HG02623 (cell line): Measurements from ENCODE around the gene HSPA8.
"Not testable (repeated sequence)": the region's sequence is repeated elsewhere in the genome, so short reads cannot be mapped to it uniquely, and the experiment has no call there.

ENCODE experiments used
- ATAC-seq: cut with Tn5 transposase; IDR thresholded peaks from one replicate; pipeline ENCODE4 v1.9.1; 2021; ENCODE audit warnings: moderate library complexity; ENCODE audit not compliant: unreplicated experiment

The HSPA8 gene

DNA sequence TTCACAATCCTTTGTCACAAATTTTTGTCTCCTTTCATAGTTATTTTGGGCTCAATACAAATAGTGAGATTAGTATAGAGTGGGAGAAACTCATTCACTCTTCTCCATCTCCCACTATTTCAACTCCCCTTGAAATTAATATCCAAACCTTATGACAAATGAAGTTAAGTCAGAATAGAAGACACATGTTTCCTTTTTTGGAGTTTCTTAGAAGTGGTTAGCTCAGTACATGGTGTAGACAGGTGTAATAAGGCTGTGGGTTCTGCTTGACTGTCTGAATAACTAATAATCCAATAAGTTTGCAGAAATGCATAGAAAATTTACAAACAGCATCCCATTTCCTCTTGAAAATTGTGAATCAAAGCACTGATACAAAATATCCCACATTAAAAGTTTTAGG is 10.8 kb upstream of the HSPA8 start:
- ATAC-seq = no peak

- no peak for ATAC-seq
These were observed 10.4 kb upstream of the HSPA8 start for GRCh38 chr11:123072332-123072761.

- peak; percentile 55 for ATAC-seq
These were observed 8.2 kb upstream of the HSPA8 start for GRCh38 chr11:123069908-123070821.

GRCh38 chr11:123065621-123066020 is 3.7 kb upstream of the HSPA8 start:
- no peak for ATAC-seq

- ATAC-seq = no peak
These were observed 2.1 kb upstream of the HSPA8 start for GRCh38 chr11:123063826-123064657.

DNA sequence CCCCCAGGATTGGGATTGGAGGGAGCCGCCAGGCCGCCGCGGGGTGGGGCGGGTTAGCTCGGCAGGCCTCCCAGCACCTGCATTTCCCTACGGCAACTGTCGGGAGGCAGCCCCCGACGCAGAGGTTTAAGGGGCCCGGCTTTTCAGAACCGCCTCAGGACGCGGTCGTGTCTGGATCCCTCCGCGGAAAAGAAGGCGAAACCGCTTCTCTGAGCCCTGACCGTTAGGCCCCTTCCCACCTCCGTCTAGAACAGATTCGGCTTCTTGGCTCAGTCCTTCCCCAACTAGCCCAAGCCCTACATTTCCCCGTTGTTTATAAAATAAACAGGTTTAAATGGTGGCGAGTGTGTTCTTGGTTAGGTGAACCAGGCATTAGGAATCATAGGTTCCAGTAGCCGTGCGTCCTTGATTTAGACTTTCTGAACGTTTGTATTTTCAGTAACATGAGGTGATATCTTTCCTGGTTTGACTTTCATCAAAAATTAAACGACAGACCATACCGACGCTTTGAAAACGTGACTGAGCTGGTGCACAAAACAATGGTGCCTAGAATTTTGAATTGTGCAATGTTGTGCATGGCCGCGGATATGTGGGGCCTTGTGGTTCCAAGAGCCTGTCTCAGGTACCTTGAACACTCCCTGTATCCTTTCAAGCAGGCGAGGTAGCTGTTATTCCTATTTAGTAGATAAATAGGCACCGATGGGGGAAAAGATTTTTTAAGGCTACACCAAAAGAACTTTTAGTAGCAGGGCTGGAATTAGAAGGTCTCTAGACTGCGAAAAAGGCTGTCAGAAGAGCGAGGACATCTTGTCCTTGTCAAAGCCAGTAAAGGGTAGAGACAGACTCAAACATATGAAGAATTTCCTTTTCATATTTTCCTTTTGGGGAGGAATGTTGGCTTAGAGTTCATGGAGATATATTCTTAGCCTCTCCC is 1.2 kb upstream of the HSPA8 start:
- ATAC-seq = no peak

DNA sequence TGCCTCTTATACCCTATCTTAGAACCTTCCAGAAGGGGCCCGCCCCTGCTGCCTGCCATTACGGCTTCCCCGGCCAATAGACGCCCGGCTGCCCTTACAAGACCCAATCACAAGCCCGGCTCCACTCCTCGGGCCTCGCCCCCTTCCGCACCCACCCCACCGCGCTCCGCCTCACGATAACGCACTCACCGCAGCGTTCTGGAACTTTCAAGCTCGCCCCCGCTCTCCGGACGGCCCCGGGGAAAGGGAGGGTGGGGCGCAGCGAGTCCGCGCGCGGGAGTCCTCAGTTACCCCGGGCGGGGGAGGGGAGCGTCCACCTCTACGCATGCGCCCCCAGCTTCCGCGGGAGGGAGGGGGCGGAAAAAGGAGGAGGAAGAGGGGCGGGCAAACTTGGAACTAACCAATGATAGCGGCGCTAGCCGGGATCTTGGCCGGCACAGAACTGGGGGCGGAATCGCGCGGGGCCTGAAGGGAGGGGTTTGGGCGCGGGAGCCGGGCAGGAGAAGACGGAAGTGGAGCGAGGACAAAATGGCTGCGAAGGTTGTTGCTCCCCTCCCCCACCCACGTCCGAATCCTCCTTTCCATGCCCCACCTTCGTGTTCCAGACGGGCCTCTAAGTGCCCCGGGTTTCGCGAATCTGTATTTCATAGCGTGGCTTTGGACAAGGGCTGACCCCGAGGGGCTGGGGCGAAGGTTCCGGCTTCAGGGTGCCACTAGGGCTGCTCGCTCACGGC is 389 bp upstream of the HSPA8 start:
- ATAC-seq = peak; percentile 85

GRCh38 chr11:123060277-123061000 is 1.5 kb downstream of the HSPA8 start:
- no peak for ATAC-seq

DNA sequence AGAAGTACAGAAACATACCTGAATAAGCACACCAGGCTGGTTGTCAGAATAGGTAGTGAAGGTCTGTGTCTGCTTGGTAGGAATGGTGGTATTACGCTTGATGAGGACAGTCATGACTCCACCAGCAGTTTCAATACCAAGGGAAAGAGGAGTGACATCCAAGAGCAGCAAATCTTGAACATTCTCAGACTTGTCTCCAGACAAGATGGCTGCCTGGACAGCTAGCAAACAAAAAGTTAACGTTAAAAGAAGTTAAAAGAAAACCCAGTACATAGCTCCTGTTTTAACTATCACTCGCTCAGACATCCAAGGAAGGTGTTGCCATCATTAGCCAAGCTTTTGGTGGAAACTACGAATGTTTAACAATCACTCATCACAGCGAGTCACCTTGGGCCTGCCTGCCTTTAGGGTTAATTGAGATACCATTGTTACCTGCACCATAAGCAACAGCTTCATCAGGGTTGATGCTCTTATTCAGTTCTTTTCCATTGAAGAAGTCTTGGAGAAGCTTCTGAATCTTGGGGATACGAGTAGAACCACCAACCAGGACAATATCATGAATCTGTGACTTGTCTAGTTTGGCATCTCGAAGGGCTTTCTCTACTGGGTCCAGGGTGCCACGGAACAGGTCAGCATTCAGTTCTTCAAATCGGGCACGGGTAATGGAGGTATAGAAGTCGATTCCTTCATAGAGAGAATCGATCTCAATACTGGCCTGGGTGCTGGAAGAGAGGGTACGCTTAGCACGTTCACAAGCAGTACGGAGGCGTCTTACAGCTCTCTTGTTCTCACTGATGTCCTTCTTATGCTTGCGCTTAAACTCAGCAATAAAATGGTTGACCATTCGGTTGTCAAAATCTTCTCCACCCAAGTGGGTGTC is 2.7 kb downstream of the HSPA8 start:
- not testable (repeated sequence) for ATAC-seq

GRCh38 chr11:123057661-123058305 is 4.2 kb downstream of the HSPA8 start:
- no peak for ATAC-seq

GRCh38 chr11:123056835-123057491 is 5.0 kb downstream of the HSPA8 start:
- ATAC-seq = no peak

- no peak for ATAC-seq
These were observed 6.6 kb downstream of the HSPA8 start for GRCh38 chr11:123055191-123055901.

DNA sequence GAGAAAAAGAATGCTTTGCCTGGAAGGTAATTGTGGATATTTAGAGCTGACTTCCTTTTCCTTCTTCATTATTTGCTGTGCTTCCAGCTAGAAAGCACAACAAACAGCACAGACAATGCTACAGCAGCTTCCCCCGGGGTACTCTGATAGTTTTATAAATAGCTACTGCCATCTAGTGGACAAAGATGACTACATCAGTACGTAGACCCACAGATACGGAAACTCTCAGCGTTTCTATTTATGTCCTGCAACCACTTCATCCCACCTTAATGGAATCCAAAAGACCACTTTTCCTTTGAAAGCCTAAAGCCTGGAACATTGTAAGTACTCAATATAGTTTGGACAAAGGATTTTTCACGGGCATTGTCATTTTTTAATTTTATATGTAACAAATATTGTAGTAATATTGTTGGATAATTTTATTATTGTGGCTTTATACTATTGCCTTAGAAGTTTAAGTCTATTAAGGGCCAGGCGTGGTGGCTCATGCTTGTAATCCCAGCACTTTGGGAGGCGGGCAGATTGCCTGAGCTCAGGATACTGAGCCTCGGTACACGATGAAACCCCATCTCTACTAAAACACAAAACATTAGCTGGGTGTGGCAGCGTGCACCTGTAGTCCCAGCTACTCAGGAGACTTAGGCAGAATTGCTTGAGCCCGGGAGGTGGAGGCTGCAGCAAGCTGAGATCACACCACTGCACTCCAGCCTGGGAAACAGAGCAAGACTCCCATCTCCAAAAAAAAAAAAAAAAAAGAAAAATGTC is 7.5 kb downstream of the HSPA8 start:
- peak; percentile 74 for ATAC-seq

DNA sequence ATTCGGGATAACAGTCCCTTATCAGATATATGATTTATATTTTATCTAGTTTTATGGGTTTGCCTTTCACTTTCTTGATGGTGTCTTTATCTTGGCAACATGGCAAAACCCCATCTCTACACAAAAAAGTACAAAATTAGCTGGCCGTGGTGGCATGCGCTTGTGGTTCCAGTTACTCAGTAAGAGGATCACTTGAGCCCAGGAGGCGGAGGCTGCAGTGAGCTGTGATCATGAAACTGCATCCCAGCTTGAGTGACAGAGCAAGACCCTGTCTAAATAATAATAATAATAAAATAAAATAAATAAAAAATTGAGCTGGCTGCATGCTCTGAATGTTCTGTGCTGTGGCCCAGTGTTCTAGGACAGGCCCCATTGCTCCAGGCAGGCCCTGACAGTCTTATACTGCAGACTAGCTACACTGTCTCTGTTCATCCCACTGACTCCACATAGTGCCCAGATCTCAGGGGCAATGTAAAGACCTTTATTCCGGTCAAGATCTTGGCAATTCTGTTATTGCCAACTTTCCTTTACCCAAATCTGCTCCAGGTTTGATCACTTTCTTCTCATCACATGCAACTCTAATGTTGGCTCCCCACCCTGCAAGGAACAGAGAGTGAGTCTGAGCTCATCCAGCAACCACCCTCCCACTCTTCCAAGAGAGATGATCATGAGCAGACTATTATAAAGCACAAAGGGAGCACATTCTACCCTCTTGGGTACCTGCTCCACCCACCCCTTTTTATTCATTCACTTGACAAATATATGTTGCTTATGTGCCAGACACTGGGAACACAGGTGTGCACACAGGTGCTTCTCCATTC is 8.8 kb downstream of the HSPA8 start:
- no peak for ATAC-seq

DNA sequence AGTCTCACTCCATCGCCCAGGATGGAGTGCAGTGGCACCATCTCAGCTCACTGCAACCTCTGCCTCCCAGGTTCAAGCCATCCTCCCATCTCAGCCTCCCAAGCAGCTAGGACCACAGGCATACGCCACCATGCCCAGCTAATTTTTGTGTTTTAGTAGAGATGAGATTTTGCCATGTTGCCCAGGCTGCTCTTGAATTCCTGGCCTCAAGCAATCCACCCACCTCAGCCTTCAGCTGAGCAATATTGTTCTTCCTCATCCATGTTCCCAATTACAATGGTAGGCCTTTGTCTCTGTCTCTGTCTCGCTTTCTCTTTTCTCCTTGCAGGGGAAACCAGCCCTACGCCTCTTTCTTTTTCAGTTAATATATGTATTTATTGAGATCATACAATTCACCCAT is 10.3 kb downstream of the HSPA8 start:
- no peak for ATAC-seq
